Measurements from ENCODE around the gene SHOC1.

SHOC1 gene

GRCh38 chr9:111794835-111795556 is at the start of gene SHOC1:
Gene SHOC1 (minus strand): TSS chr9:111794937. CDS start chr9:111791418, 3,519 bp downstream.
- H3K4me3 ChIP-seq (ENCODE audit: low read depth, low read length): no peak within 1 kb of the TSS
- TF ChIP-seq, protein P1, sequence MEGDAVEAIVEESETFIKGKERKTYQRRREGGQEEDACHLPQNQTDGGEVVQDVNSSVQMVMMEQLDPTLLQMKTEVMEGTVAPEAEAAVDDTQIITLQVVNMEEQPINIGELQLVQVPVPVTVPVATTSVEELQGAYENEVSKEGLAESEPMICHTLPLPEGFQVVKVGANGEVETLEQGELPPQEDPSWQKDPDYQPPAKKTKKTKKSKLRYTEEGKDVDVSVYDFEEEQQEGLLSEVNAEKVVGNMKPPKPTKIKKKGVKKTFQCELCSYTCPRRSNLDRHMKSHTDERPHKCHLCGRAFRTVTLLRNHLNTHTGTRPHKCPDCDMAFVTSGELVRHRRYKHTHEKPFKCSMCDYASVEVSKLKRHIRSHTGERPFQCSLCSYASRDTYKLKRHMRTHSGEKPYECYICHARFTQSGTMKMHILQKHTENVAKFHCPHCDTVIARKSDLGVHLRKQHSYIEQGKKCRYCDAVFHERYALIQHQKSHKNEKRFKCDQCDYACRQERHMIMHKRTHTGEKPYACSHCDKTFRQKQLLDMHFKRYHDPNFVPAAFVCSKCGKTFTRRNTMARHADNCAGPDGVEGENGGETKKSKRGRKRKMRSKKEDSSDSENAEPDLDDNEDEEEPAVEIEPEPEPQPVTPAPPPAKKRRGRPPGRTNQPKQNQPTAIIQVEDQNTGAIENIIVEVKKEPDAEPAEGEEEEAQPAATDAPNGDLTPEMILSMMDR (IDR thresholded peaks at IDR 0.05; ENCODE audit: borderline replicate concordance, insufficient read depth, low read depth, low read length): no peak

- TF ChIP-seq, protein P1 (IDR thresholded peaks at IDR 0.05; ENCODE audit: borderline replicate concordance, insufficient read depth, low read depth, low read length): no peak
- no peak overlapping the region for H3K4me3 ChIP-seq (ENCODE audit: low read depth, low read length)
Measured at GRCh38 chr9:111843971-111844370, 49.2 kb upstream of the SHOC1 start.

DNA sequence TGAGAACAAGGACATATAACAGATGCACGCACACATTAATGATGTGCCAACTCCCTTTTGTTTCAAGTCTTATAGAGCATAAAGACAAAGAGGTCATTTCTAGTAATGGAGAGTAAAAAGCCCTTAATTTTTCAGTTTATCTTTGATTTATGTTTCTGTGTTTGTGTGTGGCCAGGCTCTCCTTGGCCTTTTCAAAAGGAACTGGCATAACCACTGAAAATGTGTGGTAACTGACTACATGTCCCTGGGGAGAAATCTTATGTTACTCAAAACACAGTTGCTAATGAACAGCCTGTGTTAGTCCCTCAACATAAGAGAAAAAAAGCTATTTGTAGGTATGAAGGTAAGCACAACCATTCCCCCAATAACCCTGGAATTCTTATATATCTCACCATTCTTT is 47.6 kb upstream of the SHOC1 start:
- H3K4me3 ChIP-seq (ENCODE audit: low read depth, low read length): no peak overlapping the region
- TF ChIP-seq, protein P1 (IDR thresholded peaks at IDR 0.05; ENCODE audit: borderline replicate concordance, insufficient read depth, low read depth, low read length): no peak

DNA sequence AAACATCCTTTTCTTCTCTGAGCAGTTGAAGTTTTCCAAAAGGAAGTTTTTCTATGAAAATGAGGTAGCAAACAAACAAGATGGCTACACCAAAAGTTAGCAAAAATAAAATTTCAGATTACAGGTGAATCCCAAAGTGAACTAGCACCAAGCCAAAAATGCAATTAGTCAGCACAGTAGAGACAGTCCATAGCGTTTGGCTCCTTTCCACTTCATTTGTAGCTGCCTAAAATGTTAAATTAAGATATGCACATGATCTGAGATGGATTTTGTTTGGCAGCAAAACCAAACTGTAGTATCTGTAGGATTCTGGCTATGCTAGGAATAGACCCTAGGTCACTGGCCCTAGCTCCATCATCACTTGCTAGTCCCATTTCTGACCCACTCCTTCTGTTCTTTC is 45.7 kb upstream of the SHOC1 start:
- TF ChIP-seq, protein P1 (IDR thresholded peaks at IDR 0.05; ENCODE audit: borderline replicate concordance, insufficient read depth, low read depth, low read length): no peak
- no peak overlapping the region for H3K4me3 ChIP-seq (ENCODE audit: low read depth, low read length)

DNA sequence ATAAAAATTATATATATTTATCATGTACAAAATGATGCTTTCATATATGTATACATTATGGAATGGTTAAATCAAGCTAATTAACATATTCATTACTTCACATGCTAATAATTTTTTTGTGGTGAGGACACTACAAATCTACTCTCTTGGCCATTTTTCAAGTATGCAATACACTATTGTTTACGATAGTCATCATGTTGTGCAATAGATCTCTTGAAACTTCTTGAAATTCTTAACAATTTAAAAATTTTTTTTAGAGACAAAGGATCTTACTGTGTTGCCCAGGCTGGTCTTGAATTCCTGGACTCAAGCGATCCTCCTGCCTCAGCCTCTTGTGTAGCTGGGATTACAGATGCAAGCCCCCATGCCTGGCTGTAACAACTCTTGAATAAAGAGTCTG is 45.2 kb upstream of the SHOC1 start:
- no peak overlapping the region for H3K4me3 ChIP-seq (ENCODE audit: low read depth, low read length)
- TF ChIP-seq, protein P1 (IDR thresholded peaks at IDR 0.05; ENCODE audit: borderline replicate concordance, insufficient read depth, low read depth, low read length): no peak

GRCh38 chr9:111839387-111839786 is 44.6 kb upstream of the SHOC1 start:
- TF ChIP-seq, protein P1 (IDR thresholded peaks at IDR 0.05; ENCODE audit: borderline replicate concordance, insufficient read depth, low read depth, low read length): no peak
- no peak overlapping the region for H3K4me3 ChIP-seq (ENCODE audit: low read depth, low read length)

DNA sequence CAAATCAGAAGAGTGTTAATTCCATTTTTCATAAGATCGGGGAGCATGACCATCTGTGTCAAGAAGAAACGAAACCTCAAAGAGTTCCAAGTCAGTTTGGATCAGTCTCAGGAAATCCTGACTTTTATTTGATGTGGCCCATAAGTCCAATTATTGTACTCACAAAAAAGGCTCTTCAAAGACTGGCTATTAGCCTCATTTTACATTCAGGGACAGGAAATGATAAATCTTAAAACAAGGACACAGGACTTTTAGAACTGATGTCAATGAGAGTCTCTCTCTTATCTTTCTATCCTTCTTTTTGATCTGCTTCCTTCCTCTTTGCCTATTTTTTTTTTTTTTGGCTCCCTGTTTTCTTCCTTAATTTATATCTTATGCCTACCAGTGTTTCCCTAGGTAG is 43.7 kb upstream of the SHOC1 start:
- H3K4me3 ChIP-seq (ENCODE audit: low read depth, low read length): no peak overlapping the region

More for the DNA sequence above, 43.7 kb upstream of the SHOC1 start:
- TF ChIP-seq, protein P1 (IDR thresholded peaks at IDR 0.05; ENCODE audit: borderline replicate concordance, insufficient read depth, low read depth, low read length): no peak

Data from GM12875 (cell line).